NCI-H524 treated with DMSO at 0.1 percent for 48 hours (cell line): ENCODE data around the gene PLCXD3.
"Not testable (repeated sequence)": the region's sequence is repeated elsewhere in the genome, so short reads cannot be mapped to it uniquely, and the experiment has no call there.

Experiments
- DNase-seq: peaks from one replicate; lab custom pipeline; 2025; lab: John Stamatoyannopoulos, UW

The PLCXD3 gene

DNA sequence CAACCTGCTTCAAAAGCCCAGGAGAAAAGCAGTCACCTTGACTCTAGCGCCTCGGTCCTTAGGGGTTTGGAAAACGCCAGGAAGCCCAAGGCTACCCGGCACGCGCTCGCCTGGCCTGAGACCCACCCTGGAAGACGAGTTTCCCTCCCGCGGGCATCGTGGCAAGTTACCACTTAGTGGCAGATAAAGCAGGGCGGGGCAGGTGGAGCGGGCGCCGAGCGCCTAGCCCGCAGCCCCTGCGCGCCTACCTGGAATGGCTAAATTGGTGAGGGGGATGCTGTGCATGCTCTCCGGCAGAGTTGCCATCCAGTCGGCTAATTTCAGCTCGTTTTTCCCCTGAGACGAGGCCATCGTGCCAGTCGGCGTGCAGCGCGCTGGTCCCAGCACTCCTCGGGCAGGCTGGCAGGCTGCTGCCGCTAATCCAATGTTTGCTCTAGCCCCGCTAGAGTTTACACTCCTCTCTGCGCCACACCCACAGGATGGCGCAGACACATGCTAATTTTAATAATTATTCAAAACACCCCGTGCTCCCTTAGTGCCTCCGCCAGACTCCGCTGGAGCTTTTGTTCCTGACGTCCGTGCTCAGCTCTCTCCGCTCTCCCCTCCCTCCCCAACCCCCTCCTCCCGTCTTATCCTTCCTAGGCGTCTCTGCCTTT, at the start of gene PLCXD3:
TSS of gene PLCXD3 (minus strand) at position 426 of the 656 bp plus-strand sequence. CDS start at position 351, 75 bp downstream.
- DNase-seq: no peak

DNA sequence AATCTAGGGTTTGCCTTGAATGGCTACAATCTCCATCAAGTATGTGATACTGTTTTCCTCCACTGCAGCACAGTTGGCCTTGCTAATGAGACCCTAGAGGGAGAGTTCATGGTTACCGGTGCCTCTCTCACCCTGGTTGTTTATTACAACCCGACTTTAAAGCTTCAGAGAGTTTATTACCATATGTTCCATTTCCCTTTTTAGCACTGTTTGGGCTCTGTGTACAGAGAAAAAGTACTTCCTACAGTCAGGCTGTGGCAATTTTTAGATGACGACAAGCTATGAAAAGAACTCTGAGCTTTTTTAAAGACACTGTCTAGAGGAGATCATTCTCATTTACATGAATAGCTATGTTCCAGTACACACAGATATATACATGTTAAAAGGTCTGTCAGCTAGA, 48.8 kb upstream of the PLCXD3 start:
- DNase-seq: no peak

DNA sequence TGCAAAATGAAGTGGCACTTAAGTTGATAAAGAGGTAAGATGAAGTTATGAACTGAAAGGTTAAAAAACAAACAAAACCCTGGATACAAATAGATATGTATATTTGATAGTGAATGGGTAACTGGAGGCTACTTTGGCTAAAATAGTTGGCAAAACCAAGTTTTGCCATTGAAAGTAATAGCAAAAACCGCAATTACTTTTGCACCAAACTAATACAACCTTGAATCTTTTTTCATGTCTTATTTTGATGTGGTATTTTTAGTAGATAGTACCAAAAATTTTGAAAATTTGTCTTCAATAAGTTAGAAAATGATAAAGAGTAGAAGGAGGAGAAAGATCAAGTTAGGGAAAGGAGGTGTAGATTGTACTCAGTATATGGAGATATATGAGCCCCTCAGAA, 47.9 kb upstream of the PLCXD3 start:
- no peak for DNase-seq

DNA sequence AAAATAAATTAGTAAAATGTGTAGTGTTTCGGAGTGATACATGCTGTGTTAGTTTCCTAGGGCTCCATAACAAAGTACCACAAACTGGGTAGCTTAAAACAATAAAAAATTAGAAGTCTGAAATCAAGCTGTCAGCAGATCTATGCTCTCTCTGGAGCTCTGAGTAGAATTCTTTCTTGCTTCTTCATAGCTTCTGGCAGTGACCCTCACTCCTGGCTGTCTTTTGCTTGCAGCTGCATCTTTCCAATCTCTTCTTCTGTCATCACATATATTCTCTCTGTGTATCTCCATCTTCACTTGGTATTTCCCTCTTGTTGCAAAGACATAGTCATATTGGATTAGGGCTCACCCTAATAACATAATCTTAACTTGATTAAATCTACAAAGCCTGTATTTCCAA, 37.6 kb upstream of the PLCXD3 start:
- DNase-seq: no peak

- no peak for DNase-seq
These were observed 31.8 kb upstream of the PLCXD3 start for GRCh38 chr5:41542183-41542582.

- DNase-seq: no peak
These were observed 29.1 kb upstream of the PLCXD3 start for GRCh38 chr5:41539454-41539853.

DNA sequence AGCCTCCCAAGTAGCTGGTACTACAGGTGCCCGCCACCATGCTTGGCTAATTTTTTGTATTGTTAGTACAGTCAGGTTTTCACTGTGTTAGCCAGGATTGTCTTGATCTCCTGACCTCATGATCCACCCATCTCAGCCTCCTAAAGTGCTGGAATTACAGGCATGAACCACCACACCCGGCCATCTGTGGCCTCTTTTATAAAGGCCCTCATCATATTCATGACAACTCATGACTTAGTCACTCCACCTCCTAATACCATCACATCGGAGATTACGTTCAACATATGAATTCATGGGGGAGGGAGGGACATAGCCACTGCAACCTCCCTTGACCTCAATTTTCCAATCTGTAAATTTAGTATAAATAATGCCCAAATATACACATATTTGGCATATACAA, 27.2 kb upstream of the PLCXD3 start:
- no peak for DNase-seq

DNA sequence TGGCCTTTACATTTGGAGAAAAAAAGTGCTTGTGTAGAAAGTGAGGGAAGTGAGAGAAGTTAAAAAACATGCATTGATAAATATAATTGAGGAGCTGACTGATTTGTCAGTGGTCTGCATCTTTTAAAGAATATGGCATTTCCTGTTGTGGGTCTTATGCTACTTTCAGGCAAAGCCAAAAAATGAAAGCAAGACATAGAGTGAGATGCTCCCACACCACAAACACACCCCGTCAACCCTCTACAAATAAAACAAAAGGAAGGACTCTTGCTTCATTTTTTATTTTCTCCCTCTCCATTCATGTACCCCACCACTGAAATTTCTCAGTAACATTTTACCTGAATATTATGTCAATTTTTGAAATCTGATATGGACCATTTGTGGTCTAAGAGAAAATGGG, 22.1 kb upstream of the PLCXD3 start:
- no peak for DNase-seq

- no peak for DNase-seq
These were observed 16.9 kb upstream of the PLCXD3 start for GRCh38 chr5:41527201-41527779.

- no peak for DNase-seq
These were observed 16.3 kb upstream of the PLCXD3 start for GRCh38 chr5:41526699-41527098.

DNA sequence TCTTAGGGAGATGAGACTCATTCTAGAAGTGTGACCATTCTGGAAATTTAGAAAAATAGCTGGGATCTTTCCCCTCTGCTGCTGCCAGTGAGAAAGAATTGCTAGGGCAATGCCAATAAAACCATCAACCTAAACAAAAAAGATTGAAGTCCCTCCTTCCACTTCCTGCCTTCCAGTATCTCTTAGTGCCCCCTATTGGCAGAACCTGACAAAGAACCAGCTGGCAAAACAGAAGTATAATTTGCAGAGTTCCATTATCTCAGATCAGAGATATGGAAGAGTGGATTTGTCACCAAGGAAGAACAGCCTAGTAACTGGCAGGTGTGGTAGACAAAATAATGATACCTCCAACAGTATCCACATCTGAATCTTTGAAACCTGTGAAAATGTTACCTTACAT, 13.8 kb upstream of the PLCXD3 start:
- DNase-seq: no peak

GRCh38 chr5:41522193-41522786, 11.9 kb upstream of the PLCXD3 start:
- DNase-seq: no peak

DNA sequence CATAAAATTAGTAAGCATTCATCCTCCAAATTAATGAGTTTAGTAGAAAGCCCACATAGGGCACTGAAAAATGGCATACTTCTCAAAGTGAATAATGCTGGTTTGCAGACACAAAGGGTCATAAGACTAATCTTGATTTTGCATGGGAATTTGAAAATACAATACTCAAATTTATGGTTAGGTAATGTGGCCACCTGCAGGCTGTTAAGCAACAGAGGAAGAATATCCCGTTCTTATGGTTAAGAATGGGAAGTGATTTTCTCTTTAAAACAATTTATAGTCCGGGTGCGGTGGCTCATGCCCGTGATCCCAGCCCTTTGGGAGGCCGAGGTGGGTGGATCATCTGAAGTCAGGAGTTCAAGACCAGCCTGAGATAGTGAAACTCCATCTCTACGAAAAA, 9.4 kb upstream of the PLCXD3 start:
- no peak for DNase-seq

DNA sequence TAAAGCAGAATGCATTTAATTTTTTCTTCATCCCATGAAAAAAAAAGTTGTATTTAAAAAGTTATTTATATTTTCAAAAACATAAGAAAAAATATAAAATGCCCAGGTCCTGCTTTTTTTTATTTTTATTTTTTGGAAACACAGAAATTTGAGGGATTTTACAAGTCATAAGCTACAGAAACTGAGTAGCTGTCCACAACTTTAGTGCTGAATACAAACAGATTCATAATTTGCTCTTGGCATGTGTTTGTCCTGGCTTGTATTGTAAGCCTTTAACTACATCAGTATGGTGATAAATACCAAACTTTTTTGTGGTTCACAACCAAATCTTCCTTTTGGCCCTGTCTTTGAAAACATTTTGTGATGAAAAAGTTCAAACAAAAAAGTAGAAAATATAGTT, 7.5 kb upstream of the PLCXD3 start:
- no peak for DNase-seq

DNA sequence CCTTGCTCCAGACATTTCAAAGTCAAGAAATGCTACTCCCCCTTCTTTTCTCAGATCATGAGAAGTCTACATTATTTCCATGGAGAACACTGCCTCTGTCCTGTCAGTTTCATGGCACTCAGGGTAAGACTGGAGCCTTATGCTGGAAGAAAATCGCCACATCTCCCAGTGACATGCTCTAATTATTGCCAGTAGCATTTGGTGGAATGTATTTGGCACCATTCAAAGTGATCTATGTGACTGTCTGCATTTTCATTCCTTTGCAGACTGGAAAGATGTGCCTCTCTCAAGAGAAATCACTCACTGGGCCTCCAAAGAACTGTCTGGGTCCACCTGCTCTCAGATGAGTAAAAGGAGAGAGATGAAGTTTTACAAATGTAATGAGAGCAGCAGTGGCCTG, 840 bp upstream of the PLCXD3 start:
- no peak for DNase-seq

GRCh38 chr5:41509399-41510175, 814 bp downstream of the PLCXD3 start:
- DNase-seq: no peak

DNA sequence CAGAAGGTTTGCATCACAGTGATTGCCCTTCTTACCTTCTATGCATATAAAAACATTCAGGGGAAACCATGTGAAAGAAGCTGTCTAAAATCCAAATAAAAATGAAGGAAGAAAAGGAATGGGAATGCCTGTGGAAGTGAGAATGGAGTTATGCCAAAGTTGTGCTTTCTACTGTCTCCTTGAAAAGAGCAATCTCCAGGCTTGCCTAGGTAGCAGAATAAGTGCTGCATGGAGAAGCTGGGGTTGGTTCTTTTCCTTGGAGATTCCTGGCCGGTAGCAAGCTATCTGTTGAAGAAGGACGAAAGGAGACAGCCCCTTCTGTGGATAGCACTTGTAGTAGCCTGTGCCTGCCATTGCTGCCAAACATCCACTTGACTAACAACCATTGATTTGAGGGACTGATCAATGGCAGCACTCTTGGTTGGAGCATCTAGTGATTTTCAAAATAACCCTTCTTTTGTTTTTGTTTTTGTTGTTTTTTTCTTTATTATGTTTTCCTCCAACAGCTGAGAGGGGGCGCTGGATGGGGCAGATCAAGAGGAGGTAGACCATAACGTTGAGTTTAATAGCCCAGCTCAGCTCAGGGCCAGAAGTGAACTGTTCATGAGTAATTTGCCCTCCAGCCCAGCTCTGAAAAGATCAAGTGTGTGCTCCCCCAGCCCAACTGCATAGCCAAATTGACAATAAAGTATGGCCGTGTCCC, 1.6 kb downstream of the PLCXD3 start:
- DNase-seq: no peak

- no peak for DNase-seq
These were observed 2.2 kb downstream of the PLCXD3 start for GRCh38 chr5:41508186-41508585.

GRCh38 chr5:41507501-41507900, 2.9 kb downstream of the PLCXD3 start:
- DNase-seq: no peak

- no peak for DNase-seq
These were observed 6.5 kb downstream of the PLCXD3 start for GRCh38 chr5:41503860-41504259.

- no peak for DNase-seq
These were observed 7.1 kb downstream of the PLCXD3 start for GRCh38 chr5:41503310-41503709.

- not testable (repeated sequence) for DNase-seq
These were observed 16.8 kb downstream of the PLCXD3 start for GRCh38 chr5:41493490-41494126.
